Gastrocnemius medialis (tissue), 4 donors: ENCODE data around the gene HNRNPH3. TPM values are rescaled to one million over a fixed set of nuclear protein-coding genes. Genes with fewer than 3 reads are reported as not detected.
"Not testable (repeated sequence)": the region's sequence is repeated elsewhere in the genome, so short reads cannot be mapped to it uniquely, and the experiment has no call there.

Source experiments
- ATAC-seq, 2 donors: fragments of 150-250 bp; one replicate each; pipeline ENCODE4 v1.9.1; 2016
- DNase-seq, 2 donors: peaks; one replicate each; pipeline ENCODE4 v3.0.0-alpha.2; 2019
- H3K27ac ChIP-seq, 4 donors: fragments of 200-600 bp; sonication (generic); 1 replicate in 1 of 4; 2 replicates in 3 of 4; pipeline ENCODE4 v1.5.1; 2016 to 2018; ENCODE audit warnings: mild to moderate bottlenecking in 2 of 4, moderate library complexity in 1 of 4
- H3K27me3 ChIP-seq, 3 donors: fragments of 200-600 bp; sonication (generic) in 2 of 3; 1 replicate in 1 of 3; 2 replicates in 2 of 3; pipeline versions ENCODE4 v1.5.1 to v1.6.0; 2016 to 2019; ENCODE audit warnings: mild to moderate bottlenecking in 1 of 3, moderate library complexity in 1 of 3
- H3K36me3 ChIP-seq, 2 donors: fragments of 200-600 bp; sonication (generic) in 1 of 2; one replicate each; pipeline ENCODE4 v1.5.1; 2017 to 2018
- H3K4me1 ChIP-seq, 2 donors: fragments of 200-600 bp; sonication (generic) in 1 of 2; one replicate each; pipeline ENCODE4 v1.5.1; 2016 to 2017; ENCODE audit warnings: mild to moderate bottlenecking in 2 of 2
- H3K4me3 ChIP-seq, 4 donors: fragments of 200-600 bp; sonication (generic) in 3 of 4; 1 replicate in 1 of 4; 2 replicates in 3 of 4; pipeline ENCODE4 v1.5.1; 2016 to 2019; ENCODE audit warnings: mild to moderate bottlenecking in 2 of 4
- H3K9me3 ChIP-seq, 3 donors: fragments of 200-600 bp; sonication (generic) in 2 of 3; 1 replicate in 1 of 3; 2 replicates in 2 of 3; pipeline ENCODE4 v1.5.1; 2016 to 2019
- POLR2A ChIP-seq, 2 donors: fragments of 450-650 bp; IDR thresholded peaks; one replicate each; pipeline ENCODE4 v1.6.1; 2017; ENCODE audit warnings: antibody characterized with exemption in 2 of 2, mild to moderate bottlenecking in 2 of 2, moderate library complexity in 2 of 2
- in situ Hi-C, 4 donors: fragments of 200-750 bp; cut with MboI; loops; one replicate each; pipeline versions ENCODE4 v1.15.0 to v1.8.0; 2017; ENCODE audit warnings: low sequenced_read_pairs in 4 of 4
- intact Hi-C: fragments of 100-400 bp; cut with DNase I; formaldehyde crosslinking; loops from one replicate; pipeline ENCODE4 v1.15.1; 2023; ENCODE audit warnings: low total_unique reads
- total RNA-seq, 4 donors: library from RNA; depleted of rRNA; stranded (reverse); fragments of >200 nt; gene quantifications; one replicate each; pipeline versions ENCODE4 v1.1.0 to v1.2.3, GENCODE V29; 2016
- TF ChIP-seq, protein P1 (sequence below), 5 experiments: fragments of 450-650 bp in 3 of 5; fragments of 200-600 bp in 2 of 5; sonication (generic) in 2 of 5; IDR thresholded peaks in 4 of 5; conservative IDR thresholded peaks in 1 of 5; 1 replicate in 4 of 5; 2 replicates in 1 of 5; pipeline ENCODE4 v1.5.1; 2016 to 2019; ENCODE audit warnings: antibody characterized with exemption in 5 of 5, mild to moderate bottlenecking in 3 of 5, moderate library complexity in 3 of 5

HNRNPH3 gene
- total RNA-seq, 4 donors from 2014 or later = 19.7 to 51.6 (median 25.8) TPM

DNA sequence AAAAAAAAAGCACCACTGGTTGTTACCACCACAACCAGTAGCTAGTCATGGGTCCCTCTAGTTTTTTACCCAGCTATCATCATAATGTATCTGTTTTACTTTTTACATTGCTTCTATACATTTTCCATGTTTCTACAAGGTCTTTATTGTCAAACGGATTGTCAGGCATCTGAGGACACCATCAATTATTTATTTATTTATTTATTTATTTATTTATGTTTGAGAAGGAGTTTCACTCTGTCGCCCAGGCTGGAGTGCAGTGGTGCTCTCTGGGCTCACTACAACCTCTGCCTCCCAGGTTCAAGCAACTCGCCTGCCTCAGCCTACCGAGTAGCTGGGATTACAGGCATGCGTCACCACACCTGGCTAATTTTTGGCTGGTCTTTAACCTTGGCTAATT, 29.0 kb upstream of the HNRNPH3 start:
- in situ Hi-C loops (loop anchor here in 3 of 4 donors (25.0 kb wide), 1 partner anchor 441 kb away; no protein-coding TSS in a partner anchor), intact Hi-C loops (loop anchor here (2.0 to 5.0 kb wide), 3 partner anchors 91 to 514 kb away; no protein-coding TSS in a partner anchor)
- Histone ChIP-seq H3K9me3 (no peaks in the 10 kb centered on the region), H3K4me1 (peaks cover 0 to 5% of the 10 kb centered on the region in 2 donors), H3K27me3 (no peaks in the 10 kb centered on the region), H3K4me3 (no peak overlapping the region), H3K36me3 (no peaks in the 10 kb centered on the region), H3K27ac (no peak overlapping the region)
- TF ChIP-seq POLR2A (IDR thresholded peaks at IDR 0.05) = no peak
- TF ChIP-seq, protein P1, sequence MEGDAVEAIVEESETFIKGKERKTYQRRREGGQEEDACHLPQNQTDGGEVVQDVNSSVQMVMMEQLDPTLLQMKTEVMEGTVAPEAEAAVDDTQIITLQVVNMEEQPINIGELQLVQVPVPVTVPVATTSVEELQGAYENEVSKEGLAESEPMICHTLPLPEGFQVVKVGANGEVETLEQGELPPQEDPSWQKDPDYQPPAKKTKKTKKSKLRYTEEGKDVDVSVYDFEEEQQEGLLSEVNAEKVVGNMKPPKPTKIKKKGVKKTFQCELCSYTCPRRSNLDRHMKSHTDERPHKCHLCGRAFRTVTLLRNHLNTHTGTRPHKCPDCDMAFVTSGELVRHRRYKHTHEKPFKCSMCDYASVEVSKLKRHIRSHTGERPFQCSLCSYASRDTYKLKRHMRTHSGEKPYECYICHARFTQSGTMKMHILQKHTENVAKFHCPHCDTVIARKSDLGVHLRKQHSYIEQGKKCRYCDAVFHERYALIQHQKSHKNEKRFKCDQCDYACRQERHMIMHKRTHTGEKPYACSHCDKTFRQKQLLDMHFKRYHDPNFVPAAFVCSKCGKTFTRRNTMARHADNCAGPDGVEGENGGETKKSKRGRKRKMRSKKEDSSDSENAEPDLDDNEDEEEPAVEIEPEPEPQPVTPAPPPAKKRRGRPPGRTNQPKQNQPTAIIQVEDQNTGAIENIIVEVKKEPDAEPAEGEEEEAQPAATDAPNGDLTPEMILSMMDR (IDR thresholded peaks at IDR 0.05 in 4 of 5, conservative IDR thresholded peaks at IDR 0.05 in 1 of 5) = no peak
- DNase-seq = no peak
- ATAC-seq = no peak

DNA sequence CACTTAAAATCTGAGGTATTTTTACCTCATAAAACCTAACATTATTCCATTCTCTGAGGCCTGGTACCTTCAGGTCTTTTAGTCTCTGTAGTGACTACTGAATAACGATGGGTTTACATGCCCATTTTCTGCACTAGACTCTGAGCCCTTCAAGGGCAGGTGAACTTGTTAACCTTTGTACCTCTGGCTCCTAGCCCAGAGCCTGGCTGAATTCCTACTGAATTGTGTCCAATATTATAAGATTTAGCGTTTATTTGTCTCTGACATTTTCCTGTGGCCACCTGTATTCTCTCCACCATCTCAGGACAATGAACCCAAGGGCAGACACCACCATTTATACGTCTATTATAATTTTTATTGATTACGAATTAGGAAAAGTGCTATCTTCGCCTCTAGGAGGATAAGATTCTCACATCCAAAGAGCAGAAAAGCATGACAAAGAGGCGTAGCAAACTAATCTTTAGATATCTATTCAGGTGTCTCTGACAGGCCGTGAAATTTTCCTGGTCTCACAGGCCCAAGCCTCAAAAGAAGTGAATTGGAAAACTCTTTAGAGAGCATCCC, 27.9 kb upstream of the HNRNPH3 start:
- Histone ChIP-seq H3K27me3 (no peaks in the 10 kb centered on the region), H3K27ac (no peak overlapping the region), H3K36me3 (no peaks in the 10 kb centered on the region), H3K4me1 (peaks cover 0 to 5% of the 10 kb centered on the region in 2 donors), H3K4me3 (no peak overlapping the region), H3K9me3 (no peaks in the 10 kb centered on the region)
- intact Hi-C loops (loop anchor here (2.0 to 5.0 kb wide), 3 partner anchors 92 to 515 kb away; no protein-coding TSS in a partner anchor), in situ Hi-C loops (loop anchor here in 3 of 4 donors (25.0 kb wide), 1 partner anchor 442 kb away; no protein-coding TSS in a partner anchor)
- DNase-seq = no peak
- ATAC-seq = no peak
- TF ChIP-seq, protein P1 (IDR thresholded peaks at IDR 0.05 in 4 of 5, conservative IDR thresholded peaks at IDR 0.05 in 1 of 5) = no peak
- no peak for TF ChIP-seq POLR2A (IDR thresholded peaks at IDR 0.05)

DNA sequence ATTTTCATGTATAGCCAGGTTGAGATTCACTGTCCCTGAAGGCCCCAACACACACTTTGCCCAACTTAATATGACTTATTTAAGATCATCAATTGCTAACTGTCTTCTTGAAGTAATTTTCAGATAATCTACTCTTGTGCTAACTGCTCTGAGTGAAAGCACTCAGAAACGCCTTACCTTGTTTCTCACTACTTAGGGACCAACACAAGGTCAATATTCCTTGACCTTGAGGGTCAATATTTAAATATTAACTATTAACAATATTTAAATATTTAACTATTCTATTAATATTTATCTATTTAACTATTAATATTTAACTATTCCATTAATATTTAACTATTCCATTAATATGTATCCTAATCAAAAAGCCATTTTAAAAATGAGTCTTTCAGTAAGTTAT, 26.0 kb upstream of the HNRNPH3 start:
- TF ChIP-seq POLR2A (IDR thresholded peaks at IDR 0.05) = no peak
- TF ChIP-seq, protein P1 (IDR thresholded peaks at IDR 0.05 in 4 of 5, conservative IDR thresholded peaks at IDR 0.05 in 1 of 5) = no peak
- Histone ChIP-seq H3K9me3 (no peaks in the 10 kb centered on the region), H3K27ac (no peak overlapping the region), H3K4me1 (peaks cover 0 to 5% of the 10 kb centered on the region in 2 donors), H3K27me3 (no peaks in the 10 kb centered on the region), H3K4me3 (no peak overlapping the region), H3K36me3 (no peaks in the 10 kb centered on the region)
- ATAC-seq (no peak), DNase-seq (no peak)
- in situ Hi-C loops (loop anchor here in 3 of 4 donors (25.0 kb wide), 1 partner anchor 444 kb away; no protein-coding TSS in a partner anchor), intact Hi-C loops (no loop called here)

DNA sequence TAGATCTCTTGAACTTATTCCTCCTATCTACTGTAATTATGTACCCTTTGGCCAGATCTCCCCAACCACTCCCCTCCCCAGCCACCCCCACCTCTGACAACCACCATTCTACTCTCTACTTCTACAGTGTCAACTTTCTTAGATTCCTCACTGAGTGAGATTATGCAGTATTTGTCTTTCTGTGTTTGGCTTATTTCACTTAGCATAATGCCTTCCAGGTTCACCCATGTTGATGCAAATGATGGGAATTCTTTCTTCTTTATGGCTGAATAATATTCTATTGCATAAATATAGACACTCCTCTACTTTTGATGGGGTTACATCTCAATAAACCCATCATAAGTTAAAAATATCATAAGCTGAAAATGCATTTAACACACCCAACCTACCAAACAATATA, 21.3 kb upstream of the HNRNPH3 start:
- H3K27ac ChIP-seq = no peak overlapping the region
- H3K4me3 ChIP-seq = no peak overlapping the region
- no peaks in the 10 kb centered on the region for H3K4me1 ChIP-seq
- intact Hi-C loops = no loop called here
- ATAC-seq (no peak), DNase-seq (no peak)
- H3K27me3 ChIP-seq = no peaks in the 10 kb centered on the region
- H3K9me3 ChIP-seq = no peaks in the 10 kb centered on the region
- no peaks in the 10 kb centered on the region for H3K36me3 ChIP-seq
- TF ChIP-seq POLR2A (IDR thresholded peaks at IDR 0.05) = no peak
- TF ChIP-seq, protein P1 (IDR thresholded peaks at IDR 0.05 in 4 of 5, conservative IDR thresholded peaks at IDR 0.05 in 1 of 5) = no peak
- in situ Hi-C loops = loop anchor here in 3 of 4 donors (25.0 kb wide), 1 partner anchor 448 kb away; no protein-coding TSS in a partner anchor

DNA sequence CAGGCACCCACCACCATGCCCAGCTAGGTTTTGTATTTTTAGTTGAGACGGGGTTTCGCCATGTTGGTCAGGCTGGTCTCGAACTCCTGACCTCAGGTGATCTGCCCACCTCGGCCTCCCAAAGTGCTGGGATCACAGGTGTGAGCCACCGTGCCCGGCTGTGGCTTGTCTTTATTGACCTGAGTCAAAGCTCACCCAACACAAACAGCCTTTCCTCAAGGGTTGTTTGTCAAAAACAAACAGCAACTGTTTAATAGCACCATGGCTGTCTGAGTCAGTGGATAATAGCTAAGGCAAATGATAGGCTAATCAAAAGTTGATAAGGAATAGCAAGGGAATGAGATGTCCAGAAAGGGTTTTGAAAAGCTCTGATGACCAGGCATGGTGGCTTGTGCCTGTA, 16.9 kb upstream of the HNRNPH3 start:
- ATAC-seq = not testable (repeated sequence)

More for the DNA sequence above, 16.9 kb upstream of the HNRNPH3 start:
- H3K4me3 ChIP-seq, DNase-seq, H3K36me3 ChIP-seq, H3K9me3 ChIP-seq, H3K4me1 ChIP-seq, intact Hi-C loops, H3K27me3 ChIP-seq, H3K27ac ChIP-seq: not testable (repeated sequence)
- in situ Hi-C loops = loop anchor here in 3 of 4 donors (25.0 kb wide), 1 partner anchor 453 kb away; no protein-coding TSS in a partner anchor
